ACC112 (cell line): ENCODE results near the gene NR5A1.

Experiments
- H2AFZ ChIP-seq: fragments of 200-600 bp; sonication (generic); one replicate; pipeline ENCODE4 v1.6.0; 2017; ENCODE audit warnings: antibody characterized with exemption, low read length; ENCODE audit not compliant: unreplicated experiment
- H3K27ac ChIP-seq: fragments of 200-600 bp; sonication (generic); 2 replicates; pipeline ENCODE4 v1.5.1; 2014; ENCODE audit warnings: low read depth, mild to moderate bottlenecking, antibody characterized with exemption, low read length, moderate library complexity
- H3K27me3 ChIP-seq: fragments of 200-600 bp; sonication (generic); 2 replicates; pipeline ENCODE4 v1.6.1; 2014; ENCODE audit warnings: mild to moderate bottlenecking, antibody characterized with exemption, low read length, moderate library complexity, mixed read lengths; ENCODE audit not compliant: insufficient read depth
- H3K36me3 ChIP-seq: fragments of 200-600 bp; sonication (generic); 2 replicates; pipeline ENCODE4 v1.6.1; 2016; ENCODE audit warnings: mild to moderate bottlenecking, antibody characterized with exemption, low read length, moderate library complexity, mixed read lengths; ENCODE audit not compliant: insufficient read depth
- H3K4me1 ChIP-seq: fragments of 200-600 bp; sonication (generic); one replicate; pipeline ENCODE4 v1.6.1; 2016; ENCODE audit warnings: low read length, mixed read lengths; ENCODE audit not compliant: insufficient read depth, unreplicated experiment, control insufficient read depth
- H3K4me3 ChIP-seq: fragments of 200-600 bp; sonication (generic); 2 replicates; pipeline ENCODE4 v1.5.1; 2014; ENCODE audit warnings: mild to moderate bottlenecking, low read depth, low read length
- H3K79me2 ChIP-seq: fragments of 200-600 bp; sonication (generic); one replicate; pipeline ENCODE4 v1.6.0; 2016; ENCODE audit warnings: low read length; ENCODE audit not compliant: control insufficient read depth, unreplicated experiment, insufficient read depth

Gene NR5A1

GRCh38 chr9:124535846-124536245, 28.6 kb upstream of the NR5A1 start:
- H3K27ac ChIP-seq, result no peak overlapping the region
- H3K27me3 ChIP-seq, result no peaks in the 10 kb centered on the region
- no peak overlapping the region for H3K4me3 ChIP-seq
- H3K79me2 ChIP-seq, result no peaks in the 10 kb centered on the region
- H3K4me1 ChIP-seq, result no peaks in the 10 kb centered on the region
- no peak overlapping the region for H2AFZ ChIP-seq
- H3K36me3 ChIP-seq, result no peaks in the 10 kb centered on the region

- H3K4me3 ChIP-seq, result no peak overlapping the region
Observed at GRCh38 chr9:124532897-124533296, 25.7 kb upstream of the NR5A1 start.

GRCh38 chr9:124531115-124531514, 23.9 kb upstream of the NR5A1 start:
- no peak overlapping the region for H3K27ac ChIP-seq
- H3K4me3 ChIP-seq, result no peak overlapping the region
- peaks cover 5% of the 10 kb centered on the region for H3K4me1 ChIP-seq
- no peaks in the 10 kb centered on the region for H3K79me2 ChIP-seq
- no peak overlapping the region for H2AFZ ChIP-seq
- H3K36me3 ChIP-seq, result no peaks in the 10 kb centered on the region
- H3K27me3 ChIP-seq, result no peaks in the 10 kb centered on the region

More at GRCh38 chr9:124532897-124533296, 25.7 kb upstream of the NR5A1 start:
- Histone ChIP-seq H2AFZ (no peak overlapping the region), H3K27me3 (no peaks in the 10 kb centered on the region), H3K36me3 (no peaks in the 10 kb centered on the region), H3K79me2 (no peaks in the 10 kb centered on the region), H3K27ac (no peak overlapping the region), H3K4me1 (peaks cover under 1% of the 10 kb centered on the region)

DNA sequence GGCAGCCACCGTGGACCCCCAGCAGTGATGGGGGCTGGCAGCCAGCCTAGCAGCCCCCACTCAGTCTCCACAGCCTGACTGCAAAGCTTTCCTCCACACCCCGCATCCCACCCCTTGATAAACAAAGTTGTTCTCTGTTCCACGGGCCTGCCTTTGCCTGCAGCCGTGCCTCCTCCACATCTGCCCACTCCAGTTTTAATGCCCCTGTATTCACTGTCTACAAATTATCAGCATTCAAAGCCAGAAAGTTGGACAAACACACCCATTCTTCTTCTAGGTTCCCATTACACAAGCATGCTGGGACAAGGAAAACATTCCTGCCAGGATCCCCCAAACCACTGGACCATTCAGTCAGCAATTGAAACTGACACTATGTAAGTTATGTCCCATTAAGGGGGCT, 23.0 kb upstream of the NR5A1 start:
- H3K27me3 ChIP-seq, result no peaks in the 10 kb centered on the region
- no peak overlapping the region for H3K4me3 ChIP-seq
- H3K27ac ChIP-seq, result no peak overlapping the region
- H3K4me1 ChIP-seq, result peaks cover 5% of the 10 kb centered on the region
- no peaks in the 10 kb centered on the region for H3K36me3 ChIP-seq
- no peak overlapping the region for H2AFZ ChIP-seq
- no peaks in the 10 kb centered on the region for H3K79me2 ChIP-seq

- no peaks in the 10 kb centered on the region for H3K36me3 ChIP-seq
Observed at GRCh38 chr9:124527781-124528180, 20.6 kb upstream of the NR5A1 start.

DNA sequence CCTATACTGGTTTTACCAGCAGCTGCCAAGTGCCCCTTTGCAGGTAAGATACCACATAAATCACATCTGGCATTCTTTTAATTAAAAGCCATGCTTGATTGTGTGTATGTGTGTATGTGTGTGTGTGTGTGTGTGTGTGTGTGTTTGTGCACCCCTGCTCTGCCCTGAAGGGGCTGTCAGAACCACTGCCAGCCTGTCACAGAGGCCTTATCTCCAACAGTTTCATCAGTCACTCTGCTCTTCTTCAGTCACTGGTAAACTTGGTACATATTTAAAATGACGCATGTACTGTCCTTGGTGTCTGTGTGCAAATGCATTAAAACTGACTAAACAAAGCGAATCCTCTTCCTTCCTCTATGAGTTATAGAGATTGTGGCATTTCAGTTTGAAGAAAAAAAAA, 19.0 kb upstream of the NR5A1 start:
- peaks cover 12% of the 10 kb centered on the region; the same call in 1 of the 2 replicates for H3K27me3 ChIP-seq
- H3K27ac ChIP-seq, result no peak overlapping the region
- no peaks in the 10 kb centered on the region for H3K36me3 ChIP-seq
- H3K79me2 ChIP-seq, result no peaks in the 10 kb centered on the region
- no peak overlapping the region for H2AFZ ChIP-seq
- H3K4me1 ChIP-seq, result peaks cover 5% of the 10 kb centered on the region
- no peak overlapping the region for H3K4me3 ChIP-seq

More at GRCh38 chr9:124527781-124528180, 20.6 kb upstream of the NR5A1 start:
- Histone ChIP-seq H3K27me3 (no peaks in the 10 kb centered on the region; the same call in 1 of the 2 replicates), H3K4me3 (no peak overlapping the region), H3K4me1 (peaks cover 5% of the 10 kb centered on the region), H3K79me2 (no peaks in the 10 kb centered on the region), H3K27ac (no peak overlapping the region), H2AFZ (no peak overlapping the region)

DNA sequence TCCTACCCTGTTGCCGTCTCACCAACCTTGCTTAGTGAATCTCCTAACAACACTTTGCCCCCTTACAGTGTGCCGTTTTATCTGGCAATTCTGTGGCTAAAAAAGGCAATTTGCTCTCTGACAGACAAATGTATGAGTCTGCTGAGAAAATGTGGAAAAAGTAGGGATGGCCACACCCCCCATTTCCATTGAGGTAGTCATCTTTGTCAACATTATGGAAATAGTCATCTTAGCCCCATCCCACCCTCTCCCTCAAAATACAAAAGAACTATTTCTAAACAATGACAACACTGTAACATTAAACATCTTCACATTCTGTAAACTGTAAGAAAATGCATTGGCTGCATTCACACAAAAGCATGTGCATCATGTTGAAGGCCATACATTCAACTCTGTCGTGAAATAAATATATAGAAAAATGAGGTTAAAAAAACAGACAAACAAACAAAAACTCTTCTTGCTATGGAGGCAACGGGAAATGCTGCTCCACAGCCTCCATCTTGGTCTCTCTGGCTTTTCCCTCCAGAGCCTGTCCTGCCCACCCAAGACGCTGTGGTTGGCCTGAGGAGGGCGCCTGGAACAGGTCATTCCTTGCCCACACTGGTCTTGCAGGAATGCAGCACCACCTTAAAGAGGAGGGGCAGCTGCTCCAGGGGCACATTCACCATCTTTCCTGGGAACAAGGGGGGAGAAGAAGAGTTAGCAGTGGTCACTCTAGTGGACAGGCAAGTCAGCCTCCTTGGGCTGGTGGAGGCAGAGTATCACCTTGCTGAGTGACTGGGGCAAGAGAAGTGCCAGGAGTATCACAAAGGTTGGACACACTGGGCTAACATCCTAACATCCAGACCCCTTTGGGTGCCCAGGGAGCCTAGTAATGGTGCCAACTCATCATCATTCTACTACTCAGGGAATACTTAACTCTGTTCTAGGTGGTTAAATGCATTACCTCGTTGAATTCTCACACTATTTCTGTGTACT, 15.2 kb upstream of the NR5A1 start:
- Histone ChIP-seq H2AFZ (no peak overlapping the region), H3K4me1 (no peaks in the 10 kb centered on the region), H3K36me3 (no peaks in the 10 kb centered on the region)

DNA sequence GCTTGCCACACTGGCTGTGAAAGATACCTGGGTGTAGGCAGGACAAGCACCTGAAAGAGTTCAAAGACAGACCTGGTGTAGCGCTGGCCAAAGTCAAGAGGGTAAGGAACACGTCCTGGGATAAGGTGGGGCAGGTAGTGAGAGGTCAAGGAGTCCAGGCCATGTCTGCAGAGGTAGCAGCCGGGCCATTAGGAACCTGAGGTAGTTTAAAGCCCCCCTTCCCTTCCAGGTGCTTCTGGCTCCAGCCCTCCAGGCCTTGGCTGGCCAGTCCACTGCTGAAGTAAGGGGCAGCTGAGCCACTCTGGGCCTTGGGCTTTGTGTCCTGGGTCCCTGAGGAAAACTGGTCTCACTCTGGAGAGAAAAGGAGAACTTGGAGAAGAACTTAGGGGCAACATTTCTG, 13.9 kb upstream of the NR5A1 start:
- no peaks in the 10 kb centered on the region for H3K79me2 ChIP-seq

More for the DNA sequence above, 15.2 kb upstream of the NR5A1 start:
- H3K4me3 ChIP-seq, result no peak overlapping the region
- peaks cover 35% of the 10 kb centered on the region for H3K27me3 ChIP-seq
- H3K27ac ChIP-seq, result no peak overlapping the region
- H3K79me2 ChIP-seq, result no peaks in the 10 kb centered on the region

GRCh38 chr9:124520206-124520596, 13.0 kb upstream of the NR5A1 start:
- no peak overlapping the region for H2AFZ ChIP-seq
- peaks cover 52% of the 10 kb centered on the region for H3K27me3 ChIP-seq
- no peak overlapping the region for H3K4me3 ChIP-seq
- no peak overlapping the region for H3K27ac ChIP-seq
- no peaks in the 10 kb centered on the region for H3K4me1 ChIP-seq
- H3K79me2 ChIP-seq, result no peaks in the 10 kb centered on the region
- no peaks in the 10 kb centered on the region for H3K36me3 ChIP-seq

More for the DNA sequence above, 13.9 kb upstream of the NR5A1 start:
- H3K4me1 ChIP-seq, result no peaks in the 10 kb centered on the region
- H3K4me3 ChIP-seq, result no peak overlapping the region
- H3K27ac ChIP-seq, result no peak overlapping the region
- H3K27me3 ChIP-seq, result peaks cover 46% of the 10 kb centered on the region
- no peaks in the 10 kb centered on the region for H3K36me3 ChIP-seq
- no peak overlapping the region for H2AFZ ChIP-seq

- Histone ChIP-seq H3K4me1 (no peaks in the 10 kb centered on the region), H3K27ac (no peak overlapping the region), H3K36me3 (no peaks in the 10 kb centered on the region), H3K79me2 (no peaks in the 10 kb centered on the region), H3K4me3 (no peak overlapping the region), H3K27me3 (peaks cover 52% of the 10 kb centered on the region), H2AFZ (no peak overlapping the region)
Observed at GRCh38 chr9:124518116-124518515, 10.9 kb upstream of the NR5A1 start.

DNA sequence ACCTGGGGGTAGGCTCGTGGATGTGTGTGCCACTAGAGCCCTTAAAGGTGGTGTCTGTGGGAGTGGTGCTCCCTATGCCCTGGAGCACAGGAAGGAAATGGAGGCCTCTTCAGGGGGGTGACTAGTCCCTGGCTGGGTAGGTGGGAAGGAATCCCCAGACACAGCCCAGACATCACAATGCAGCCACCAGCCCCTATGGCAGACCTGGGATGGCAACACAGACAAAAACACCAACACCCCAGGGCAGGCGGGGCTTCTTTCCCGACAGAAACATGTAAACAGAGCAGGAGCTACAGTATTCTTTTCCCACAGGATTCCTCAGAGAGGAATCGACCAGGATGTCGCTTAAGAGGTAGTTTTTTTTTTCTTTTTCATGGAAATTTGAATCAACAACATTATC, 10.4 kb upstream of the NR5A1 start:
- Histone ChIP-seq H3K36me3 (no peaks in the 10 kb centered on the region), H3K4me1 (no peaks in the 10 kb centered on the region), H3K27me3 (peaks cover 50% of the 10 kb centered on the region), H3K27ac (no peak overlapping the region), H3K79me2 (no peaks in the 10 kb centered on the region), H3K4me3 (no peak overlapping the region), H2AFZ (no peak overlapping the region)
